ENCODE results near the gene COPE.

Gene COPE

GRCh38 chr19:18851673-18852325, 67.4 kb downstream of the COPE start:
- DNase-seq (ENCODE audit: low read depth in 3 of 3), result no peak

DNA sequence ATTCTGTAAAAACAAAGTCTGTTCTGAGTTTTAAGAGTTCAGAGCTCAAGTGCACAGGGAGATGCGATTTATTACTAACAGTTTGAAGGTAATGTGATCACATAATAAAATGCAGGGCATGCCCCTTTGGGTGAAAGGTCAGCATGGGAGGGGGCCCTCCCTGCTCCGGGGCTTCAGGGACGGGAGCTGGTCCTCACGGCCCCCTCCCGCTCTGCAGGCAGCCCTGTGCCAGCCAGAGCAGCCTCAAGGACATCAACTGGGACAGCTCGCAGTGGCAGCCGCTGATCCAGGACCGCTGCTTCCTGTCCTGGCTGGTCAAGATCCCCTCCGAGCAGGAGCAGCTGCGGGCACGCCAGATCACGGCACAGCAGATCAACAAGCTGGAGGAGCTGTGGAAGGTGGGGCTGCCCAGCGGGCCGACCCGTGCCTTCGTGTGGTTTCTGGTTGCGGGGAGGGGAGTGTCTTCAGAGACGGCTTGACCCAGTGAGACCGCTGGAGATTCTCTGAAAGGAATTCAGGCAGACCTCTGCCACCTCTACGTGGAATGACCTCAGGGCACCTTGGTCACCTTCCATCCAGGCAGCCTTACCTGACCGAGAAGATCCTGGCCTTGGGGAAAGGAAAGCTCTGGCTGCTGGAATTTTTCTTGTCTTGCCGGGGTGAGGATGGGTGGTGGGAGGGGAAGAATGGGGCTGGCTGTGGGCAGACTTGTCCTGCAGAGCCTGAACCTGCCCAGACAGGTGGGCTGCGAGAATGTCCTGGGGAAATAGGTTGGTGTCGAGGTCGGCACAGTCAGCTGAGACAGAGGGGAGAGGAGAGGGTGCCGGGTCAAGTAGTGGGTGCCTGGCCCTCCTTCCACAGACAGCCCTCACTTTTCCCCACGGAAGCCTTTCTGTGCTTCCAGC, 68.5 kb downstream of the COPE start:
- DNase-seq (ENCODE audit: low read depth in 3 of 3), result no peak

DNA sequence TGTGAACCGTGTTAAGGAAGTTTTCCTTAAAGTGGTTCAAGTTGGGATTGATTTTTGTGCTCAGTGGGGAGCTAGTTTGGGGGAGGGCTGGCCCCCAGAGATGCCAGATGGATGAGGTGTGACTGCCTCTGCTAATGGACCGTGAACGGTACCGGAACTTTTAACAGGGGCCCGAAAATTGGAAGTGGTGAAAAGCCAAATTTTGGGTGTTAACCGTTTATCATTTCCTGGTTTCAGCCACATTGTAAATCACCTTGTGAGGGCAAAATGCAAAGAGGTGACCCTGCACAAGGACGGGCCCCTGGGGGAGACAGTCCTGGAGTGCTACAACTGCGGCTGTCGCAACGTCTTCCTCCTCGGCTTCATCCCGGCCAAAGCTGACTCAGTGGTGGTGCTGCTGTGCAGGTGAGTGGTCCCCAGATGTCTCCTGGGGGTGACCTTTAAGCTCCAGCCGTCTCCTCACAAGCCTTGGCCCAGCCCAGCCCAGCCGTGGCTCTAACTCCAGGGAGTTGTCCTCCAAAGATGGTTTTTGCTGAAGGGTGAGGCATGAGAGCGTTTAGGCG, 69.3 kb downstream of the COPE start:
- DNase-seq (ENCODE audit: low read depth in 3 of 3), result no peak
